Measurements from ENCODE around the gene PDE4D. TPM values are rescaled to one million over a fixed set of nuclear protein-coding genes. Genes with fewer than 3 reads are reported as not detected.
A peak's percentile ranks its signal among the peaks of the same experiment; 100 is the strongest.

The PDE4D gene
- total RNA-seq, 1 donor from 2014 or later, result 35.1 TPM

- DNase-seq (no peak), ATAC-seq (no peak)
- intact Hi-C loops (cut with micrococcal nuclease), result no loop called here
Measured at GRCh38 chr5:59128646-59129290, 764.8 kb downstream of the PDE4D start.

DNA sequence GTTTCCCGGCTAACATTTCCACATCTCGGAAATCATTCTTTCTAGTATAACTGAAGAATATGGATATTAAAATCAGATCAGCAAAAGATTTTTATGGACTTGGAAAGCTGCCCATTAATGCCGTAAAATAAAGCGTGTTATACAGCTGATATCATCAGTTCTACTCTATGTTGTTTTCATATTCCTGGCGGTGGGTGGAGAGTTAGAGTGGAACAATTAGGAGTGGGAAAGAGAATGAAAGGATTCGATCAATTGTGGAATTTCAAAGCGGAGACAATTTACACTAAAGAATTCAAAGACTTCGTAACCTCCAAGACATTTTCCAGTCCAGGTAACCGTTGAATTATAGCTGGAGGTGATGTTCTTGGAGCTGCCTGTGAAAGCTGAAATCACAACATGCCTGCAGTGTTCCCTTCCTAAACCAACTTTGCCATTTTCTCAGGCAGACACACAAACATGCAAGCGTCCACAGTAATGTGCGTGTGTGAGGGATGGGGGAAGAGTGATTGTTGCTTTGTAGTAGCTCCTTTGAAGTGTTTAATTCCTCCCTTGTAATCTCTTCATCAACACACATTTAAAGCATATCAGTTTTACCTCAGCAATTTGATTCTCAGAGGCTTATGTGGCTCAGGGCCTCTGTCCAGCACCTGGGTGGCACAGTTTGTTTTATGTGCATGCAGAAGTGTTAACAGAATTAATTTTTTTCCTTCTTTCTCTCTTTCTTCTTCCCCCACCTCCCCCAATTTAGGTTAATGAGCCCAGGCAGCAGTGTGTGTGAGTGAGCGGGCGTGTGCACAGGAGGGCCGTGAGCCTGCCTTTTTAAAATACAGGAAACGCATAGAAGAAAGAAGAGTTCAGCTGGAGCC is 766.6 kb downstream of the PDE4D start:
- ATAC-seq, result peak; percentile 3
- intact Hi-C loops (cut with micrococcal nuclease), result no loop called here
- peak; percentile 34 for DNase-seq

GRCh38 chr5:59126016-59126707 is 767.4 kb downstream of the PDE4D start:
- DNase-seq (no peak), ATAC-seq (no peak)
- intact Hi-C loops (cut with micrococcal nuclease), result no loop called here

GRCh38 chr5:59125011-59125961 is 768.2 kb downstream of the PDE4D start:
- no peak for DNase-seq
- ATAC-seq, result no peak
- intact Hi-C loops (cut with micrococcal nuclease), result no loop called here

GRCh38 chr5:59123595-59124561 is 769.6 kb downstream of the PDE4D start:
- DNase-seq (no peak), ATAC-seq (no peak)
- intact Hi-C loops (cut with micrococcal nuclease), result no loop called here

DNA sequence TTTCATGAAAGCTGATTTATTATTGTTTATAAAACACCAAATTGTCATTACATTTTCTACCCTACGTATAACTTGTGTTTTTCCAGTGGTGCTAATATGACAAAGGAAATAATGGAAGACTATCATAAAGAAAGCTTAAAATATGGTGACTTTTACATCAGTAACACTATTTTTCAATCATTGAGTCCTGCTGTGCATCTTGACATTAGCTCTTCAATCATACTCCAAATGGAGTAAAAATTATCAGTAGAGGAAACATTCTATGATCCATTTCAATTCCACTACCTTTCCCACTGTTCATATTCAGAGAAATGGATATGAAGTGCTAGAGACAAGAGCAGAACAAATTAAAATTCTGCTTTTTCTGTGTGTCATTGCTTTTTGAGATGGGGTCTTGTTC is 774.0 kb downstream of the PDE4D start:
- intact Hi-C loops (cut with micrococcal nuclease), result loop anchor here (10.0 kb wide), 1 partner anchor 75 kb away; no protein-coding TSS in a partner anchor
- DNase-seq (no peak), ATAC-seq (no peak)

- no peak for ATAC-seq
- DNase-seq, result no peak
- intact Hi-C loops (cut with micrococcal nuclease), result loop anchor here (10.0 kb wide), 1 partner anchor 73 kb away; no protein-coding TSS in a partner anchor
Measured at GRCh38 chr5:59117320-59117719, 776.2 kb downstream of the PDE4D start.

DNA sequence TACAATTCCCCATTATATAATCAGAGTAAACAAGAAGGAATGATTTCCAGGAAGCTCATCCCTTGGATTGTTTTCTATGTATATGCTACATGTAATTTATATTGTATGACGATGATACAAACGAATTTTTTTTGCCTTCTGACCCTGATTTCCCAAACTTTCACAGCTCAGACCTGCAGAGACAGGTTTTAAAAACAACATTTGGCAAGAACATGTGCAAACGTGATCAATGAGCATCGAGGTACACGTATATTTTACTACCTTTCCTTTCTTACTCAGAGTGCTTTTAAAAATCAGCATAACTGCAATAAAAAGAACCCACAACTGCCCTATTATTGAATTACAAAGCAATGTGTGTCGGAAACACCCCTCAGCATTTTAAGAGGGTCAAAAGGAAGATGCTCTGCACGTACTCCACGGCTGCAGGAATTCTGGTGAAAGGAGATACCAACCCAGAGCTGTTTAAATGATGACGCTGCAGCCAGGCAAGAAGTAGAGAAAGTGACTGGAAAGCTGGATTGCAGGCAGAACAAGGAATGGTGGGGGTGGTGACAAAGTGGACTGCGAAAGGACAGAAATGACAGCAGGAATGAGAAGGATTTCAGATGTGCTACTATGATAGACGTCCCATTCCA is 777.2 kb downstream of the PDE4D start:
- ATAC-seq (peak; percentile 41), DNase-seq (no peak)
- intact Hi-C loops (cut with micrococcal nuclease), result loop anchor here (10.0 kb wide), 1 partner anchor 72 kb away; no protein-coding TSS in a partner anchor

- DNase-seq (no peak), ATAC-seq (peak; percentile 37)
- intact Hi-C loops (cut with micrococcal nuclease), result loop anchor here (10.0 kb wide), 1 partner anchor 71 kb away; no protein-coding TSS in a partner anchor
Measured at GRCh38 chr5:59115345-59115744, 778.2 kb downstream of the PDE4D start.

GRCh38 chr5:59109383-59109782 is 784.1 kb downstream of the PDE4D start:
- ATAC-seq, result peak; percentile 46
- no peak for DNase-seq
- intact Hi-C loops (cut with micrococcal nuclease), result no loop called here

DNA sequence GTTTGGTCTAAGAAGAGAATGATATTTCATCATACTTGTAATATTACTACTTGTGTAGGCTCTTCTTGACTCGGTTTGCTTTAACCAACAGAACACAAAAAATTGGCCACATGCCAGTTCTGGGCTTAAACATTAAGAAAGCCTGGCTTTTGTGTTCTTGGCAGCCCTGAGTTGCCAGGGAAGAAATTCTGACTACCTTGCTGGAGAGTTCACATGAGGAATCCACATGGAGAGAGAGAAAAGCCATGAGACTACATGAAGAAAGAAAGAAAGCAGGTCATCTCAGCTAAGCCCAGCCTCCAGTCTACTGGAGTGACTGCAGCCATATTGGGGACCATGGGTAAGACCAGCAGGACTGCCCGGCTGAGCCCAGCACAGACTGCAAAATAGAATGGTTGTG is 785.8 kb downstream of the PDE4D start:
- intact Hi-C loops (cut with micrococcal nuclease), result no loop called here
- ATAC-seq (no peak), DNase-seq (no peak)

DNA sequence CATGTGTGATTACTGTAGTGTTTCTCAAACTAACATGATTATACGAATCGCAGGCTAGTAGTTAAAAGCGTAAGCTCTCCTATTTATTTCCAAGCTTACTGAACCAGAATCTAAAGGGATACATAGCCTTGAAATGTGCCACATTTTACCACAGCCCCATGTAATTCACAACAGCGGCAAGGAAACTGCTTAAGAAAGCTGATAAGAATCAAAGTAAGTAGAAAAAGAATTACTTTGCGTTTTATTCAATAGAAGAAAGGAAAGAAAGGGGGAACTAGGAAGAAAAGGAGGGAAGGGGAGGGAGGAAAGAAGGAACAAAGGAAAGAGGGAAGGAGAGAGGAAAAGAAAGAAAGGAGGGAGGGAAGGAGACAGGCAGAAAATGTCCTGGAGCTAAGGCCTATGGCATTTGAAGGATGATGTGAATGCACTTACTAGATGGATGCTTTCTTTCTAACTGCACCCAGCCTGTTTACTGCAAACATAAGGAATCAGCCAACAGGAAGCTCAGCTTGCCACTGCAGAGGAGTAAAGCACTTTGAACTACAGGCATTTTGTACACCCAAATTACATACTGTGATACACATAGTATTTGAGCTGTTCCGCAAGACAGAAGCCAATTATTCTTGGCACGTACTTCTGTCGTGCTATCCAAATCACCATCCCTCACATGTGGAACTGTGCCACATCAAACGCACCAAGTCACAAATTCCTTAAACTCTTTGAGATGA is 789.0 kb downstream of the PDE4D start:
- ATAC-seq (peak; percentile 27), DNase-seq (no peak)
- intact Hi-C loops (cut with micrococcal nuclease), result no loop called here

GRCh38 chr5:59103303-59103702 is 790.2 kb downstream of the PDE4D start:
- ATAC-seq (no peak), DNase-seq (no peak)
- intact Hi-C loops (cut with micrococcal nuclease), result no loop called here

DNA sequence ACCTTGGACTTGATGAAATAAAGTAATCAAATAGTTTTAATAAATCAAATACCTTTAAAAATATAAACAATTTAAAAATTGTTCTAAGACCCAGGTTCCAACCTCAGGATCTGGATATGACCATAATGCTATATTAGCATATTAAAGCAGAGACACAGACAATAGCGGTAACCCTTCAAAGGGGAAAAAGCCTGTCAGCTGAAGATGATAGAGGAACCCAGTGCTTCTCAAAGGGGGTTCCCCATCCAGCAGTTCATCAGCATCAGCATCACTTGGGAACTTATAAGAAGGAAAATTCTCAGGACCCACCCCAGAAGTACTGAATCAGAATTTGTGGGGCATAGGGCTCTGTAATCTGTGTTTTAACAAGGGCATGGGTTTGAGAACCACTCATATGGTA is 791.1 kb downstream of the PDE4D start:
- intact Hi-C loops (cut with micrococcal nuclease), result no loop called here
- ATAC-seq (no peak), DNase-seq (no peak)

DNA sequence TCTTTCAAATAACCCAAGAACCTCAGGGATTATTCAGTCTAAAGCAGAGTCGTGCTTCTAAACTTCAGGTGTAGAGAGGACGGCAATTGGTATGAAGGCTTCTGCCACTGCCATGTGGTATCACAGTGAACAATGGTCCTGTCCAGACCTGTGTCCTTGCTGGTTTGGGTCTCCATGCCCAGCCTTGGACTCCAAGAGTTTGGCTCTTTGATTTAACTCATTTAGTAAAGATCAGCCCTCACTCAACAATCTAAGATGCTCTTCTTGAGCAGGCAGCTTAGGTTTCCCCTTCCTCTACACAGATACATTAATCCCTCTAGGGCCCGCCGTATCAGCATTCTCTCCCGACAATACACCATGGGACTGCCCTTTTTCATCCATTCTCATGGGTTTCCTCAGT is 792.7 kb downstream of the PDE4D start:
- intact Hi-C loops (cut with micrococcal nuclease), result no loop called here
- no peak for DNase-seq
- ATAC-seq, result no peak

DNA sequence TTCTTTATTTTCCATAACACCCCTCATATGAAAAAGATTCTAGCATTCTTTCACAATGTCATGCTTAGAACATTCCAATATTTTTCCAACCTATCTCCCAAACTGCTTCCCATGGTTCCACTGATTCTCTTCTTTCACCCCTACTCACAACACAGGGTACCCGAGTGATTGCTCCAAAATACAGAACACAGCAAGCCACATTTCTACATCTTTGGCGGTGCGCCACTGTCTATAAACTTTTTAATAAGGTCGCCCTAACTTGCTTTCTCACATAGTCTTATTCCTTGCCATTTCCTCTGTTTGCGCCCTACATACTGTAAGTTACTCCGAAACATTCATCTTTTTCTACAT is 793.6 kb downstream of the PDE4D start:
- intact Hi-C loops (cut with micrococcal nuclease), result no loop called here
- ATAC-seq (no peak), DNase-seq (no peak)

Data from left ventricle myocardium superior (tissue), 1 donor.